Fibroblast of lung (primary cell): Measurements from ENCODE around the gene CFP. TPM values are rescaled to one million over a fixed set of nuclear protein-coding genes. Genes with fewer than 3 reads are reported as not detected.
A peak's percentile ranks its signal among the peaks of the same experiment; 100 is the strongest.

Experiments
- DNase-seq, 2 donors: peaks; one replicate each; pipeline versions ENCODE4 v3.0.0 to v3.0.0-alpha.2; 2010; ENCODE audit warnings: low read depth in 2 of 2
- H2AFZ ChIP-seq: 2 replicates; pipeline ENCODE4 v1.5.1; 2012; ENCODE audit warnings: low read length, control low read depth, inconsistent platforms
- H3K27ac ChIP-seq: 2 replicates; pipeline ENCODE4 v1.5.1; 2011; ENCODE audit warnings: low read length, control low read depth; ENCODE audit not compliant: insufficient read depth
- H3K27me3 ChIP-seq: 2 replicates; pipeline ENCODE4 v1.5.1; 2011; ENCODE audit warnings: mild to moderate bottlenecking, low read length; ENCODE audit not compliant: control insufficient read depth, insufficient read depth
- H3K36me3 ChIP-seq: 2 replicates; pipeline ENCODE4 v1.5.1; 2011; ENCODE audit warnings: low read length; ENCODE audit not compliant: control insufficient read depth, insufficient read depth
- H3K4me1 ChIP-seq: 2 replicates; pipeline ENCODE4 v1.5.1; 2011; ENCODE audit warnings: low read length; ENCODE audit not compliant: control insufficient read depth, insufficient read depth; ENCODE audit errors: extremely low read depth
- H3K4me2 ChIP-seq: 2 replicates; pipeline ENCODE4 v1.5.1; 2011; ENCODE audit warnings: low read length, control low read depth; ENCODE audit not compliant: insufficient read depth; ENCODE audit errors: extremely low read depth
- H3K4me3 ChIP-seq, 4 experiments: fragments of 200-600 bp in 1 of 4; sonication (generic) in 1 of 4; replicated peaks in 1 of 4; 2 replicates each; pipeline ENCODE4 v1.5.1; 2011 to 2016; ENCODE audit warnings: low read length in 4 of 4, low read depth in 3 of 4, mild to moderate bottlenecking in 3 of 4, control low read depth in 2 of 4, inconsistent platforms in 1 of 4, mixed read lengths in 1 of 4; ENCODE audit not compliant: insufficient read depth in 1 of 4; ENCODE audit errors: control extremely low read depth in 1 of 4
- H3K79me2 ChIP-seq: 2 replicates; pipeline ENCODE4 v1.5.1; 2012; ENCODE audit warnings: mild to moderate bottlenecking, low read length, inconsistent platforms; ENCODE audit not compliant: control insufficient read depth, insufficient read depth
- H3K9ac ChIP-seq: 2 replicates; pipeline ENCODE4 v1.5.1; 2011; ENCODE audit warnings: mild to moderate bottlenecking, low read length, control low read depth; ENCODE audit not compliant: insufficient read depth
- H3K9me3 ChIP-seq: 2 replicates; pipeline ENCODE4 v1.5.1; 2012; ENCODE audit warnings: low read depth, low read length; ENCODE audit not compliant: control insufficient read depth, insufficient read depth
- H4K20me1 ChIP-seq: 2 replicates; pipeline ENCODE4 v1.5.1; 2011; ENCODE audit warnings: low read length; ENCODE audit not compliant: control insufficient read depth, insufficient read depth; ENCODE audit errors: extremely low read depth
- CTCF ChIP-seq, 2 donors: IDR thresholded peaks in 1 of 2; conservative IDR thresholded peaks in 1 of 2; 1 replicate in 1 of 2; 2 replicates in 1 of 2; pipeline ENCODE4 v1.5.1; 2011 to 2012; ENCODE audit warnings: low read length in 2 of 2, control low read depth in 1 of 2, inconsistent platforms in 1 of 2, low read depth in 1 of 2, mild to moderate bottlenecking in 1 of 2
- EZH2 ChIP-seq: IDR thresholded peaks from 2 replicates; pipeline ENCODE4 v1.5.1; 2012; ENCODE audit warnings: low read length, control low read depth, mild to moderate bottlenecking; ENCODE audit errors: missing control alignments
- polyA plus RNA-seq, 2 donors: library from polyadenylated mRNA; depleted of rRNA in 1 of 2; stranded (reverse) in 1 of 2; unstranded in 1 of 2; fragments of >200 nt; gene quantifications; 2 replicates each; pipeline ENCODE4 v1.2.1, GENCODE V29; 2011 to 2012; ENCODE audit warnings: missing spikeins in 1 of 2
- total RNA-seq: library from RNA; depleted of rRNA; stranded (reverse); fragments of >200 nt; gene quantifications from 2 replicates; pipeline ENCODE4 v1.2.1, GENCODE V29; 2014

The CFP gene
- total and polyA plus RNA-seq, 2 donors (not counting 1 experiment from before 2014, with no cell fraction given) = 0.08 to 0.17 TPM

GRCh38 chrX:47610511-47610910, 19.2 kb downstream of the CFP start:
- H4K20me1 ChIP-seq = no peaks in the 10 kb centered on the region
- no peak for DNase-seq
- peaks cover 3% of the 10 kb centered on the region for H3K27me3 ChIP-seq

DNA sequence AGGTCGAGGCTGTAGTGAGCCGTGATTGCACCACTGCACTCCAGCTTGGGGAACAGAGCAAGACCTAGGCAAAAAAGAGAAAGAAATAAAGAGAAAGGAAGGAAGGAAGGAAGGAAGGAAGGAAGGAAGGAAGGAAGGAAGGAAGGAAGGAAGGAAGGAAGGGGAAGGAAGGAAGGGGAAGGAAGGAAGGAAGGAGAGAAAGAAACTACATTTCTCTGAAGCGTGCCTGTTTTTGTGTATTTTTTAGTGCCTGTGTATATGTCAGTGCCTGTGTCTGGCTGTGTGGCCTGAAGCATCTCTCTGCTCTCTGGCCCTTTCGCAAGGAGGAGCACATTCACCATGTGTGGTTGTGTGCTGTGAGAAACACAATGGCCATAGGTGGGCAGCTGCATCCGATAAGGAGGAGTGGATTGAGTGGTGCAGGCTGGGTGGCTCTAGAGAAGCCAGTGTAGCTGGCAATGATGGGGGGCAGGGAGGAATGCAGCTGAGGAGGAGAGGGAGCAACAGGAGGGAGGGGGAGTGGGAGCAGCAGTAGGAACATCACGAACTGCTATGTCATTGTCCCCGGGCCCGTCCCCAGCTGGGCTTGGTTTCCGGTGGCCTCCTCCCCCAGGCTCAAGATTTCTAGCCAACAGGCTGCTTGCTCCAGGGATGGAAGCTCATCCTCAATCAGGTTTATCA, 21.5 kb downstream of the CFP start:
- DNase-seq = no peak
- Histone ChIP-seq H3K79me2 (no peaks in the 10 kb centered on the region), H4K20me1 (no peaks in the 10 kb centered on the region), H3K27ac (no peak overlapping the region), H3K9ac (no peak overlapping the region), H3K36me3 (no peaks in the 10 kb centered on the region), H3K4me2 (no peak overlapping the region), H3K9me3 (no peaks in the 10 kb centered on the region), H3K4me3 (no peak overlapping the region), H3K4me1 (no peaks in the 10 kb centered on the region), H2AFZ (no peak overlapping the region), H3K27me3 (peaks cover 3% of the 10 kb centered on the region)
- TF ChIP-seq EZH2 (no peak), CTCF (conservative IDR thresholded peaks at IDR 0.05 in 1 of 2, IDR thresholded peaks at IDR 0.05 in 1 of 2; ENCODE audit: low read depth in 1 of 2, low read length in 2 of 2) (no peak)

More at GRCh38 chrX:47610511-47610910, 19.2 kb downstream of the CFP start:
- no peak overlapping the region for H3K4me3 ChIP-seq
- no peak overlapping the region for H3K4me2 ChIP-seq
- no peak overlapping the region for H3K27ac ChIP-seq
- no peaks in the 10 kb centered on the region for H3K9me3 ChIP-seq
- H3K4me1 ChIP-seq = no peaks in the 10 kb centered on the region
- no peak for TF ChIP-seq CTCF (conservative IDR thresholded peaks at IDR 0.05 in 1 of 2, IDR thresholded peaks at IDR 0.05 in 1 of 2; ENCODE audit: low read depth in 1 of 2, low read length in 2 of 2)
- no peak for TF ChIP-seq EZH2
- no peaks in the 10 kb centered on the region for H3K79me2 ChIP-seq
- no peak overlapping the region for H2AFZ ChIP-seq
- H3K36me3 ChIP-seq = no peaks in the 10 kb centered on the region
- no peak overlapping the region for H3K9ac ChIP-seq

DNA sequence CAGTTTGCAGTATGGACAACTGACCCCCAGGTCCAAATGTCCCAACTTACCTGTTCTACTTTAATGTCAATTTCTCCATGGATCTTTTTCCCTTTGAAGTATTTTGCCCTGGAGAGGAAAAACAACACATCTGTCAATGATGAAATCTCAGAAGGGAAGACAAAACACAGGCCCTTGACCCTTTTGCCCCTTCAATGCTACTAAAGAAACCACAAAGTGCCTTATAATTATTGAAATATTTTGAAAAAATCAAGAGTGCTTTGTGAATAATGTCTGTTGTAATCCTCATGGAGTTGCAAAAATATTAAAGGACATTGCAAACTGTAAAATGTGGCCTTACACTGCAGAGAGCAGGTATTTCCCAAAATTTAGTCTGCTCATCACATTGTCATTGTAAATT, 22.6 kb downstream of the CFP start:
- no peak overlapping the region for H3K27ac ChIP-seq
- H3K27me3 ChIP-seq = peaks cover 3% of the 10 kb centered on the region
- H3K4me1 ChIP-seq = no peaks in the 10 kb centered on the region
- DNase-seq = peak in 1 of 2 donors; percentile 23
- H3K4me3 ChIP-seq = no peak overlapping the region
- no peaks in the 10 kb centered on the region for H4K20me1 ChIP-seq
- no peak overlapping the region for H3K4me2 ChIP-seq
- H3K9me3 ChIP-seq = no peaks in the 10 kb centered on the region
- no peaks in the 10 kb centered on the region for H3K79me2 ChIP-seq
- H3K9ac ChIP-seq = no peak overlapping the region
- TF ChIP-seq CTCF (conservative IDR thresholded peaks at IDR 0.05 in 1 of 2, IDR thresholded peaks at IDR 0.05 in 1 of 2; ENCODE audit: low read depth in 1 of 2, low read length in 2 of 2) = no peak
- TF ChIP-seq EZH2 = no peak
- H2AFZ ChIP-seq = no peak overlapping the region
- H3K36me3 ChIP-seq = no peaks in the 10 kb centered on the region
